SKM-1 treated with dmso at 0.1 percent for 144 hours (cell line): ENCODE results near the gene ELMO1.
A peak's percentile ranks its signal among the peaks of the same experiment; 100 is the strongest.

Experiments
- DNase-seq: peaks from one replicate; lab custom pipeline; 2025; ENCODE audit not compliant: unreplicated experiment; lab: John Stamatoyannopoulos, UW

ELMO1 gene

GRCh38 chr7:37108615-37109014, 340.0 kb downstream of the ELMO1 start:
- DNase-seq: no peak

GRCh38 chr7:37107047-37107750, 341.5 kb downstream of the ELMO1 start:
- no peak for DNase-seq

DNA sequence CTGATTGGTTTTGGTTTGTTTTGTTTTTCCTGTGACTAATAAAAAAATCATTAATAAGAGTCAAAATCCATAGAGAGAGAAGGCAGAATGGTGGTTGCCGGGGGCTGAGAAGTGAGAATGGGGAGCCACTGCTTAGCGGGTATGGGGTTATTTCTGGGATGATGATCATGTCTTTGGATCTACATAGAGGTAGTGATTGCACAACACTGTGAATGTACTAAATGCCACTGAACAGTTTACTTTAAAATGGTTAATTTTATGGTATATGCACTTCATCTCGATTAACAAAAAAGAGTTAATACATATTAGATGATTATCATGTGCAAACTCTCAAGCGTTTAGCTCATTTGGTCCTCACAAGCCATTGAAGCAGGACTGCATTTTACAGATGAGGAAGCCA, 342.9 kb downstream of the ELMO1 start:
- no peak for DNase-seq

DNA sequence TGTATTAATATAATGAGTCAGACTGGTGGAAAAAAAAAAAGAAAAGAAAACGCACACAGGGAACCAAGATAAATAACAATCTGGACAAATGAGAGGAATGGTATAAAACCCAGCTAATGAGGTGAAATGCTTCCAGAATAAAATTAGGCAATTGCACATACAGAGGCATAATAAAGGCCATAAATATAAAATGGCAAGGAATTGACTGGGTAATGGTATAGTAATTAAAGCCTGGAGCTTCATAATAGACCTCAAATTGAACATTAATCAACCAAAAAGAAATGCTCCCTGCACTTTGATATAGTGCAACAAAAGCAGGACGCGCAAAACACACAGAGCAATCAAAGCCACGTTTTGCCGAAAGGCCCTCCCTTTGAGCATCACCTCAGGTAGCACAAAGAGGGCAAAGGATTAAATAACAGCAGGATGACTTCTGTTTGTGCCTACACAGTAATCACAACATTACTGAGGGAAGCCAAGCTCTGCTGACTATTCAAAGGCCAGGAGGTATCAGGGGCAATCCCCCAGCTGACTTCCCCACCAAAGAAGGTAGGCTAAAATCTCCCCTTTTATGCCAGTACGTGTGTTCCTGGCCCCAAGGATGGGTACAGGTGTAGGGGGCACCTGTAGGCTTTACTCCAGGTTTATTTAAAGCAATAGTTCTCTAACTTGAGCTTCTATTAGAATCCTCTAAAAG, 343.7 kb downstream of the ELMO1 start:
- no peak for DNase-seq

- no peak for DNase-seq
Measured at GRCh38 chr7:37102518-37103137, 346.0 kb downstream of the ELMO1 start.

DNA sequence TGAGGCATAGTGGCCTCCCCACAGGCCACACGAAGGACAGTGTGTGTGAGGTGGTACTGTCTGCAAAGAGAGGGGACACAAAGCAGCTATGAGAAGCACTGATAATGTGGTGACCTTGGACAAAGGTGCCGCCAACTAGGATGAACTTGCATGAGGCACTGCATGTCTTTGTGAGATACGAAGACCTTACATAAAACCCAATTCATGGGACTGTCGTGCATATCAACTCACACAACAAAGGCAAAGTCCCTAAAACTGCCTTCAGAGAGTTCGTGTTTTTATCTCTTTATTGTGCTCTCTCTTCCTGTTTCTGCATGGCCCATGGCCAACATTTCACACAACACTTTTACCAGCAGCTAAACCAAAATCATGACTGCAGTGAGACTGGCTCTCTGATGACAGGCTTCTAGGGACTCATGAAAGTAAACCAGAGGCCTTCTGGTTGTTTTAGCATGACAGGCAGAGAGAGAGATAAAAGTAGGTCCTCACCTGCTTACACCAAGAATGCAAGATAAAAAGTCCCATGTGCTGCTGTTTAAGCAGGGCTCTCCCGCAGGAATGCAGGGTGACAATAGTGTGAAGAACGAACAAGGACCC, 347.8 kb downstream of the ELMO1 start:
- no peak for DNase-seq

- no peak for DNase-seq
Measured at GRCh38 chr7:37098762-37099161, 349.9 kb downstream of the ELMO1 start.

GRCh38 chr7:37097983-37098382, 350.7 kb downstream of the ELMO1 start:
- no peak for DNase-seq

- DNase-seq: no peak
Measured at GRCh38 chr7:37097276-37097675, 351.4 kb downstream of the ELMO1 start.

DNA sequence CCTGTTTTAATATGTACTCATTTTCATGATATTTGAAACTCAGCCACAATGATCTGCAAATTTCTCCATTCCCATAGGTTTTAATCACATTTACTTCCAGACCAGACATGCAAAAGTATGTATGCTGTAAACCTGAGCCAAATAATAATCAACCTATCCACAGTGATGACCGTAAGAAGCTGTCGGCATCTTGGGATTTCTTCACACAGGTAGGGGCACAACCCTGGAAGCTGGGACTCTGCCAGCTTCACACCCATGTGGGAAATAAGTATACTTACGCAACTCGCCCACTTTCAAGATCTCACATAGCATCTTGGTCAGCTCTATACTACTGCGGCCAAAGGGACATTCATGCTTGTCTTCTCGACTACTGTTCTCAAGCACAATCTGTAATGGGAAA, 352.3 kb downstream of the ELMO1 start:
- DNase-seq: no peak

- DNase-seq: no peak
Measured at GRCh38 chr7:37095122-37095521, 353.5 kb downstream of the ELMO1 start.

DNA sequence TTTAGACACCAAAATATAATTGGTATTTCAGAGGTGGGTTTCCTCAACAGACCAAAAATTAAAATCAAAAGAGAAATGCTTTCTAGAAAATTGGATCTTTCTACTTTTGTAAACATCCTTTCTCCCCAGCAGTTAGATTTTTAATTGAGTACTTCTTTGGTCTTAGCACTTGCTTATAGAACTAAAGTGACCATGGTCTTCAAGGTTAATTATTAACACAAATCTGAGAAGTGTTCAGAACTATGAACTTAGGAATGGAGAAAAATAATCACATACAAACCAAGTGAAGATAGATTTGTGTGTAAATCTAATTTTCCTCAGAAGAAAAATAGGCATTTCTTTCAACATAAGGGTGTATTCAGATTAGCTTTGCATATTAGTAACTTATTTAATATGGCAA, 355.4 kb downstream of the ELMO1 start:
- no peak for DNase-seq

- peak; percentile 69 for DNase-seq
Measured at GRCh38 chr7:37092548-37092947, 356.1 kb downstream of the ELMO1 start.

GRCh38 chr7:37089972-37090371, 358.7 kb downstream of the ELMO1 start:
- no peak for DNase-seq

DNA sequence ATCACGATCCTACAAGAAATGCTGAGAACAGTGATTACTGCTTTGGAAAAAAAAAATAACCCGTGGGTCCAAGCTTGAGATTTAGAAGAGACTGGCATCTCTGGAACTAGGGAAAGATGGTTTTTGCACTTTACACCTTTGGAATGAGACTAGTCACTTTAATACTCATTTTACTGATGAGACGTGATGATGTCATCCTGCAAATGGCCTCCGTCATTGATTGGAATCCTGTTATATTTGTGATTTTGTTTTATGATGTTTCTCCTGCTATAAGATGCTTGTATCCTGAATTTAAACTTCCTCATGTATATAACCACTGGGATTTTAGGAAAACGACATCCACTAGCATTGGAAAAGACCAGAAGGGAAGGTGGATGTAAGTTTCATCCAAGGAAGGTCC, 363.1 kb downstream of the ELMO1 start:
- DNase-seq: no peak

DNA sequence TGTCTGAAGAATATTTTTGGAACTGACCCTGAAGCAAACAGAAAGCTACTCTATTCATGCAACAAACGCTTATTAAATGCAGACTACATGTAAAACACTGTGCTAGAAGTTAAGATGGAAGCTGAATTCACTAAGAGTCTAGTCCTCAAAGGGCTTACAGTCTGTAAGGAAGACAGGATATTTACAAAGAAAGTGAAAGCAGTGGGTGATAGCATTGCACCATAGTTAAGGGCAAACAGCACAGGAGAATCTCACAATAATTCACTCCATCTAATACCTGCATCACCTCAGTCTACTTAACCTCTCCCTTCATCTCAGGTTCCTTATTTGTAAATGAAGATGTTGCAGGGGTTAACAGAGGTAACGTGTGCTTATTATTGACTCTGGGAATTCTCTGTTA, 364.4 kb downstream of the ELMO1 start:
- no peak for DNase-seq

- no peak for DNase-seq
Measured at GRCh38 chr7:37083311-37084096, 365.2 kb downstream of the ELMO1 start.

- no peak for DNase-seq
Measured at GRCh38 chr7:37081436-37081835, 367.2 kb downstream of the ELMO1 start.

- no peak for DNase-seq
Measured at GRCh38 chr7:37079420-37079819, 369.2 kb downstream of the ELMO1 start.

GRCh38 chr7:37076668-37077067, 372.0 kb downstream of the ELMO1 start:
- DNase-seq: no peak

DNA sequence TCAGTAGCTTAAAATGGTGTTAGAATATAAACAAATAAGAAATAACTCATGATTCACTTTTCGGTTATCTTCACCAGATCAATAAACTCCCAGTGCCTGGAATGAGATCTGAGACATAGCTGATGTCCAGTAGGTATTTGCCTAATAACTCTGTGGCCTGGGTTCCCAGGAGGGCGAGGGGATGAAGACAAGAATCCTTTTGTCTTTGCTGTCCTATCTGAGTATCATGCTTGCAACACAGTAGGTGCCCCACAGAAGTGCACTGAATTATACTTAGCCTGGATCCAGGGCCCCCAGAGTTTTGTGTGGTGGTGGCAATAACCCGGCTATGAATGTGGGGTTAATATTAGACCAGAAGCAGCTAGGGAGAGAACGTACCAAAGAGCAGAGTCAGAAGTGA, 374.3 kb downstream of the ELMO1 start:
- no peak for DNase-seq
